Fibroblast of lung (primary cell): ENCODE results near the gene TBL1Y. TPM values are rescaled to one million over a fixed set of nuclear protein-coding genes. Genes with fewer than 3 reads are reported as not detected.
"Not testable (repeated sequence)": the region's sequence is repeated elsewhere in the genome, so short reads cannot be mapped to it uniquely, and the experiment has no call there.

ENCODE experiments used
- DNase-seq, 2 donors: peaks; one replicate each; pipeline versions ENCODE4 v3.0.0 to v3.0.0-alpha.2; 2010; ENCODE audit warnings: low read depth in 2 of 2
- H2AFZ ChIP-seq: 2 replicates; pipeline ENCODE4 v1.5.1; 2012; ENCODE audit warnings: low read length, control low read depth, inconsistent platforms
- H3K27ac ChIP-seq: 2 replicates; pipeline ENCODE4 v1.5.1; 2011; ENCODE audit warnings: low read length, control low read depth; ENCODE audit not compliant: insufficient read depth
- H3K27me3 ChIP-seq: 2 replicates; pipeline ENCODE4 v1.5.1; 2011; ENCODE audit warnings: mild to moderate bottlenecking, low read length; ENCODE audit not compliant: control insufficient read depth, insufficient read depth
- H3K36me3 ChIP-seq: 2 replicates; pipeline ENCODE4 v1.5.1; 2011; ENCODE audit warnings: low read length; ENCODE audit not compliant: control insufficient read depth, insufficient read depth
- H3K4me1 ChIP-seq: 2 replicates; pipeline ENCODE4 v1.5.1; 2011; ENCODE audit warnings: low read length; ENCODE audit not compliant: control insufficient read depth, insufficient read depth; ENCODE audit errors: extremely low read depth
- H3K4me2 ChIP-seq: 2 replicates; pipeline ENCODE4 v1.5.1; 2011; ENCODE audit warnings: low read length, control low read depth; ENCODE audit not compliant: insufficient read depth; ENCODE audit errors: extremely low read depth
- H3K4me3 ChIP-seq, 4 experiments: fragments of 200-600 bp in 1 of 4; sonication (generic) in 1 of 4; replicated peaks in 1 of 4; 2 replicates each; pipeline ENCODE4 v1.5.1; 2011 to 2016; ENCODE audit warnings: low read length in 4 of 4, low read depth in 3 of 4, mild to moderate bottlenecking in 3 of 4, control low read depth in 2 of 4, inconsistent platforms in 1 of 4, mixed read lengths in 1 of 4; ENCODE audit not compliant: insufficient read depth in 1 of 4; ENCODE audit errors: control extremely low read depth in 1 of 4
- H3K79me2 ChIP-seq: 2 replicates; pipeline ENCODE4 v1.5.1; 2012; ENCODE audit warnings: mild to moderate bottlenecking, low read length, inconsistent platforms; ENCODE audit not compliant: control insufficient read depth, insufficient read depth
- H3K9ac ChIP-seq: 2 replicates; pipeline ENCODE4 v1.5.1; 2011; ENCODE audit warnings: mild to moderate bottlenecking, low read length, control low read depth; ENCODE audit not compliant: insufficient read depth
- H3K9me3 ChIP-seq: 2 replicates; pipeline ENCODE4 v1.5.1; 2012; ENCODE audit warnings: low read depth, low read length; ENCODE audit not compliant: control insufficient read depth, insufficient read depth
- H4K20me1 ChIP-seq: 2 replicates; pipeline ENCODE4 v1.5.1; 2011; ENCODE audit warnings: low read length; ENCODE audit not compliant: control insufficient read depth, insufficient read depth; ENCODE audit errors: extremely low read depth
- CTCF ChIP-seq, 2 donors: IDR thresholded peaks in 1 of 2; conservative IDR thresholded peaks in 1 of 2; 1 replicate in 1 of 2; 2 replicates in 1 of 2; pipeline ENCODE4 v1.5.1; 2011 to 2012; ENCODE audit warnings: low read length in 2 of 2, control low read depth in 1 of 2, inconsistent platforms in 1 of 2, low read depth in 1 of 2, mild to moderate bottlenecking in 1 of 2
- EZH2 ChIP-seq: IDR thresholded peaks from 2 replicates; pipeline ENCODE4 v1.5.1; 2012; ENCODE audit warnings: low read length, control low read depth, mild to moderate bottlenecking; ENCODE audit errors: missing control alignments
- polyA plus RNA-seq, 2 donors: library from polyadenylated mRNA; depleted of rRNA in 1 of 2; stranded (reverse) in 1 of 2; unstranded in 1 of 2; fragments of >200 nt; gene quantifications; 2 replicates each; pipeline ENCODE4 v1.2.1, GENCODE V29; 2011 to 2012; ENCODE audit warnings: missing spikeins in 1 of 2
- total RNA-seq: library from RNA; depleted of rRNA; stranded (reverse); fragments of >200 nt; gene quantifications from 2 replicates; pipeline ENCODE4 v1.2.1, GENCODE V29; 2014

The TBL1Y gene
- total and polyA plus RNA-seq, 2 donors (not counting 1 experiment from before 2014, with no cell fraction given) = not detected

GRCh38 chrY:6907591-6907990 lies 2.9 kb upstream of the TBL1Y start:
- Histone ChIP-seq H3K4me3 (no peak overlapping the region), H4K20me1 (no peaks in the 10 kb centered on the region), H3K4me2 (no peak overlapping the region), H3K36me3 (no peaks in the 10 kb centered on the region), H2AFZ (no peak overlapping the region), H3K79me2 (no peaks in the 10 kb centered on the region), H3K9ac (no peak overlapping the region), H3K27ac (no peak overlapping the region), H3K27me3 (no peaks in the 10 kb centered on the region), H3K4me1 (no peaks in the 10 kb centered on the region), H3K9me3 (no peaks in the 10 kb centered on the region)
- DNase-seq = no peak
- no peak for TF ChIP-seq CTCF (conservative IDR thresholded peaks at IDR 0.05 in 1 of 2, IDR thresholded peaks at IDR 0.05 in 1 of 2; ENCODE audit: low read depth in 1 of 2, low read length in 2 of 2)

DNA sequence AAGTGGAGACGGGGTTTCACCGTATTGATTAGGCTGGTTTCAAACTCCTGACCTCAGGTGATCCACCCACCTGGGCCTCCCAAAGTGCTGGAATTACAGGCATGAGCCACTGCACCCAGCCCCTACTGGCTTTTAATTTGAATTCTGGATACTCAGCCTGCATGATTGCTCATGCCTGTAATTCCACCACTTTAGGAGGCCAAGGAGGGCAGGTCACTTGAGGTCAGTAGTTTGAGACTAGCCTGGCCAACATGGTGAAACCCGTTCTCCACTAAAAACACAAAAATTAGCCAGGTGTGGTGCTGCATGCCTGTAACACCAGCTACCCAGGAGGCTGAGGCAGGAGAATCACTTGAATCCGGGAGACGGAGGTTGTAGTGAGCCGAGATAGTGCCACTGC lies 2.5 kb upstream of the TBL1Y start:
- not testable (repeated sequence) for DNase-seq, H3K4me1 ChIP-seq, H3K4me3 ChIP-seq, H3K4me2 ChIP-seq, H3K36me3 ChIP-seq, H3K9ac ChIP-seq, H3K79me2 ChIP-seq, H3K27me3 ChIP-seq, H3K9me3 ChIP-seq, H4K20me1 ChIP-seq, H3K27ac ChIP-seq, H2AFZ ChIP-seq

- no peak overlapping the region for H3K4me2 ChIP-seq
- no peak for DNase-seq
- no peak overlapping the region for H3K4me3 ChIP-seq
- H3K79me2 ChIP-seq = no peaks in the 10 kb centered on the region
- H3K27me3 ChIP-seq = no peaks in the 10 kb centered on the region
- H3K36me3 ChIP-seq = no peaks in the 10 kb centered on the region
- no peak overlapping the region for H3K27ac ChIP-seq
- no peaks in the 10 kb centered on the region for H3K4me1 ChIP-seq
- TF ChIP-seq CTCF (conservative IDR thresholded peaks at IDR 0.05 in 1 of 2, IDR thresholded peaks at IDR 0.05 in 1 of 2; ENCODE audit: low read depth in 1 of 2, low read length in 2 of 2) (no peak), EZH2 (no peak)
- H2AFZ ChIP-seq = no peak overlapping the region
- H3K9ac ChIP-seq = no peak overlapping the region
- no peaks in the 10 kb centered on the region for H3K9me3 ChIP-seq
- H4K20me1 ChIP-seq = no peaks in the 10 kb centered on the region
These were observed 1.4 kb upstream of the TBL1Y start for GRCh38 chrY:6909118-6909521.

- H3K4me1 ChIP-seq = no peaks in the 10 kb centered on the region
- no peaks in the 10 kb centered on the region for H3K79me2 ChIP-seq
- no peaks in the 10 kb centered on the region for H3K36me3 ChIP-seq
- no peak overlapping the region for H3K4me3 ChIP-seq
- H4K20me1 ChIP-seq = no peaks in the 10 kb centered on the region
- no peak overlapping the region for H2AFZ ChIP-seq
- H3K27ac ChIP-seq = no peak overlapping the region
- no peak for DNase-seq
- no peaks in the 10 kb centered on the region for H3K27me3 ChIP-seq
- H3K4me2 ChIP-seq = no peak overlapping the region
- no peak for TF ChIP-seq EZH2
- no peak for TF ChIP-seq CTCF (conservative IDR thresholded peaks at IDR 0.05 in 1 of 2, IDR thresholded peaks at IDR 0.05 in 1 of 2; ENCODE audit: low read depth in 1 of 2, low read length in 2 of 2)
- H3K9me3 ChIP-seq = no peaks in the 10 kb centered on the region
- H3K9ac ChIP-seq = no peak overlapping the region
These were observed 641 bp upstream of the TBL1Y start for GRCh38 chrY:6909856-6910255.
